Measurements from ENCODE around the gene YARS2. TPM values are rescaled to one million over a fixed set of nuclear protein-coding genes. Genes with fewer than 3 reads are reported as not detected.
A peak's percentile ranks its signal among the peaks of the same experiment; 100 is the strongest.
"Not testable (repeated sequence)": the region's sequence is repeated elsewhere in the genome, so short reads cannot be mapped to it uniquely, and the experiment has no call there.

Gene YARS2
- total RNA-seq, 5 donors from 2014 or later (not counting 1 experiment from before 2014, with no cell fraction given), result 14.8 to 20.4 (median 18.0) TPM

- ChIA-PET CTCF (interaction anchor here in 1 of 2 donors (0.7 kb wide), 1 partner anchor 494 kb away, joined by 4 read pairs; no protein-coding TSS in a partner anchor), POLR2A (interaction anchor here in 1 of 2 donors (0.6 kb wide), 1 partner anchor 21 kb away, joined by 7 read pairs; no protein-coding TSS in a partner anchor)
- H3K4me1 ChIP-seq (ENCODE audit: control insufficient read depth in 1 of 2, extremely low read depth in 1 of 2, insufficient read depth in 2 of 2, low read length in 2 of 2); ATAC-seq (replicated peaks in 1 of 4); H3K4me3 ChIP-seq (ENCODE audit: control insufficient read depth in 1 of 2, extremely low read depth in 1 of 2, low read length in 1 of 2); H3K27me3 ChIP-seq (replicated peaks in 1 of 2; ENCODE audit: control insufficient read depth in 2 of 2, extremely low read depth in 1 of 2, insufficient read depth in 2 of 2, low read length in 1 of 2); H3K9me3 ChIP-seq; H3K27ac Mint-ChIP-seq; DNase-seq; H3K27me3 Mint-ChIP-seq; H3K27ac ChIP-seq (ENCODE audit: low read length); H3K4me3 Mint-ChIP-seq; H3K4me1 Mint-ChIP-seq; H3K9me3 Mint-ChIP-seq: not testable (repeated sequence)
- WGBS (ENCODE audit: insufficient coverage), result 100% methylated on average over 3 of the region's 3 CpGs
- peaks cover 31% of the 10 kb centered on the region for H3K36me3 Mint-ChIP-seq
- peaks cover 4 to 32% of the 10 kb centered on the region in 2 donors for H3K36me3 ChIP-seq (ENCODE audit: control insufficient read depth in 2 of 2, extremely low read depth in 1 of 2, insufficient read depth in 1 of 2, low read length in 1 of 2)
These were observed 30.4 kb downstream of the YARS2 start for GRCh38 chr12:32725308-32725707.

- WGBS (ENCODE audit: insufficient coverage), result 100% methylated on average over 2 of the region's 2 CpGs
- Mint-ChIP-seq H3K9me3 (no peaks in the 10 kb centered on the region), H3K4me3 (no peak overlapping the region), H3K27ac (no peak overlapping the region), H3K4me1 (no peaks in the 10 kb centered on the region), H3K27me3 (no peaks in the 10 kb centered on the region), H3K36me3 (peaks cover 20% of the 10 kb centered on the region)
- ChIA-PET POLR2A (interaction anchor here in 1 of 2 donors (0.6 kb wide), 1 partner anchor 12 kb away, joined by 3 read pairs; no protein-coding TSS in a partner anchor), CTCF (no interaction called here)
- DNase-seq (no peak), ATAC-seq (replicated peaks in 1 of 4) (no peak)
- H3K4me1 ChIP-seq (ENCODE audit: control insufficient read depth in 1 of 2, extremely low read depth in 1 of 2, insufficient read depth in 2 of 2, low read length in 2 of 2), result no peaks in the 10 kb centered on the region
- H3K27ac ChIP-seq (ENCODE audit: low read length), result no peak overlapping the region
- H3K27me3 ChIP-seq (replicated peaks in 1 of 2; ENCODE audit: control insufficient read depth in 2 of 2, extremely low read depth in 1 of 2, insufficient read depth in 2 of 2, low read length in 1 of 2), result no peaks in the 10 kb centered on the region
- peaks cover 0 to 17% of the 10 kb centered on the region in 2 donors for H3K36me3 ChIP-seq (ENCODE audit: control insufficient read depth in 2 of 2, extremely low read depth in 1 of 2, insufficient read depth in 1 of 2, low read length in 1 of 2)
- no peaks in the 10 kb centered on the region for H3K9me3 ChIP-seq
- H3K4me3 ChIP-seq (ENCODE audit: control insufficient read depth in 1 of 2, extremely low read depth in 1 of 2, low read length in 1 of 2), result no peak overlapping the region
These were observed 36.8 kb downstream of the YARS2 start for GRCh38 chr12:32718926-32719325.

- Mint-ChIP-seq H3K27me3 (no peaks in the 10 kb centered on the region), H3K4me3 (no peak overlapping the region), H3K9me3 (no peaks in the 10 kb centered on the region), H3K27ac (no peak overlapping the region), H3K36me3 (peaks cover 31% of the 10 kb centered on the region), H3K4me1 (no peaks in the 10 kb centered on the region)
- no peaks in the 10 kb centered on the region for H3K4me1 ChIP-seq (ENCODE audit: control insufficient read depth in 1 of 2, extremely low read depth in 1 of 2, insufficient read depth in 2 of 2, low read length in 2 of 2)
- no peak for ATAC-seq (replicated peaks in 1 of 4)
- no peak for DNase-seq
- no peaks in the 10 kb centered on the region for H3K27me3 ChIP-seq (replicated peaks in 1 of 2; ENCODE audit: control insufficient read depth in 2 of 2, extremely low read depth in 1 of 2, insufficient read depth in 2 of 2, low read length in 1 of 2)
- no peak overlapping the region for H3K27ac ChIP-seq (ENCODE audit: low read length)
- WGBS (ENCODE audit: insufficient coverage), result no CpG with 5 or more reads among the region's 4 CpGs
- POLR2A ChIA-PET, result interaction anchor here in 1 of 2 donors (0.7 kb wide), 1 partner anchor 45 kb away, joined by 6 read pairs; no protein-coding TSS in a partner anchor
- no peak overlapping the region for H3K4me3 ChIP-seq (ENCODE audit: control insufficient read depth in 1 of 2, extremely low read depth in 1 of 2, low read length in 1 of 2)
- peaks cover 0 to 21% of the 10 kb centered on the region in 2 donors for H3K36me3 ChIP-seq (ENCODE audit: control insufficient read depth in 2 of 2, extremely low read depth in 1 of 2, insufficient read depth in 1 of 2, low read length in 1 of 2)
- no peaks in the 10 kb centered on the region for H3K9me3 ChIP-seq
- CTCF ChIA-PET, result interaction anchor here in 1 of 2 donors (0.7 to 0.9 kb wide), 2 partner anchors 8 to 10 kb away, joined by 3 read pairs; no protein-coding TSS in a partner anchor
These were observed 40.9 kb downstream of the YARS2 start for GRCh38 chr12:32714772-32715171.

GRCh38 chr12:32708926-32709325, 46.8 kb downstream of the YARS2 start:
- DNase-seq (no peak), ATAC-seq (replicated peaks in 1 of 4) (no peak)
- Histone ChIP-seq H3K36me3 (ENCODE audit: control insufficient read depth in 2 of 2, extremely low read depth in 1 of 2, insufficient read depth in 1 of 2, low read length in 1 of 2) (peaks cover 0 to 16% of the 10 kb centered on the region in 2 donors), H3K4me3 (ENCODE audit: control insufficient read depth in 1 of 2, extremely low read depth in 1 of 2, low read length in 1 of 2) (no peak overlapping the region), H3K27ac (ENCODE audit: low read length) (no peak overlapping the region), H3K9me3 (no peaks in the 10 kb centered on the region), H3K4me1 (ENCODE audit: control insufficient read depth in 1 of 2, extremely low read depth in 1 of 2, insufficient read depth in 2 of 2, low read length in 2 of 2) (no peaks in the 10 kb centered on the region), H3K27me3 (replicated peaks in 1 of 2; ENCODE audit: control insufficient read depth in 2 of 2, extremely low read depth in 1 of 2, insufficient read depth in 2 of 2, low read length in 1 of 2) (no peaks in the 10 kb centered on the region)
- ChIA-PET CTCF (interaction anchor here in 1 of 2 donors (1.0 kb wide), 1 partner anchor 40 kb away, joined by 3 read pairs; no protein-coding TSS in a partner anchor), POLR2A (no interaction called here)
- Mint-ChIP-seq H3K4me3 (no peak overlapping the region), H3K36me3 (peaks cover 31% of the 10 kb centered on the region), H3K9me3 (no peaks in the 10 kb centered on the region), H3K27ac (no peak overlapping the region), H3K4me1 (peaks cover 0 to 6% (median 0%) of the 10 kb centered on the region in 3 donors), H3K27me3 (no peaks in the 10 kb centered on the region)
- WGBS (ENCODE audit: insufficient coverage), result no CpG with 5 or more reads among the region's 2 CpGs

GRCh38 chr12:32706335-32707024, 49.2 kb downstream of the YARS2 start:
- Mint-ChIP-seq H3K27ac (peak overlapping the region in 1 of 2 donors; percentile 6), H3K27me3 (no peaks in the 10 kb centered on the region), H3K36me3 (peaks cover 33% of the 10 kb centered on the region), H3K9me3 (no peaks in the 10 kb centered on the region), H3K4me3 (no peak overlapping the region), H3K4me1 (peaks cover 0 to 6% (median 3%) of the 10 kb centered on the region in 3 donors)
- DNase-seq (no peak), ATAC-seq (replicated peaks in 1 of 4) (no peak)
- Histone ChIP-seq H3K36me3 (ENCODE audit: control insufficient read depth in 2 of 2, extremely low read depth in 1 of 2, insufficient read depth in 1 of 2, low read length in 1 of 2) (peaks cover 3 to 8% of the 10 kb centered on the region in 2 donors), H3K27me3 (replicated peaks in 1 of 2; ENCODE audit: control insufficient read depth in 2 of 2, extremely low read depth in 1 of 2, insufficient read depth in 2 of 2, low read length in 1 of 2) (no peaks in the 10 kb centered on the region), H3K27ac (ENCODE audit: low read length) (no peak overlapping the region), H3K4me1 (ENCODE audit: control insufficient read depth in 1 of 2, extremely low read depth in 1 of 2, insufficient read depth in 2 of 2, low read length in 2 of 2) (no peaks in the 10 kb centered on the region), H3K4me3 (ENCODE audit: control insufficient read depth in 1 of 2, extremely low read depth in 1 of 2, low read length in 1 of 2) (no peak overlapping the region), H3K9me3 (no peaks in the 10 kb centered on the region)
- ChIA-PET POLR2A (interaction anchor here (0.7 kb wide), 2 partner anchors 15 to 20 kb away, joined by 3 read pairs; no protein-coding TSS in a partner anchor), CTCF (interaction anchor here in 1 of 2 donors (1.0 kb wide), 1 partner anchor 28 kb away, joined by 4 read pairs; the partner anchor contains the start of gene DNM1L)
- no CpG with 5 or more reads among the region's 2 CpGs for WGBS (ENCODE audit: insufficient coverage)

- H3K27ac ChIP-seq (ENCODE audit: low read length), result no peak overlapping the region
- Mint-ChIP-seq H3K36me3 (peaks cover 30% of the 10 kb centered on the region), H3K4me1 (peaks cover 0 to 6% (median 3%) of the 10 kb centered on the region in 3 donors), H3K27me3 (no peaks in the 10 kb centered on the region), H3K27ac (no peak overlapping the region), H3K9me3 (no peaks in the 10 kb centered on the region), H3K4me3 (no peak overlapping the region)
- DNase-seq (no peak), ATAC-seq (replicated peaks in 1 of 4) (no peak)
- no peak overlapping the region for H3K4me3 ChIP-seq (ENCODE audit: control insufficient read depth in 1 of 2, extremely low read depth in 1 of 2, low read length in 1 of 2)
- no peaks in the 10 kb centered on the region for H3K27me3 ChIP-seq (replicated peaks in 1 of 2; ENCODE audit: control insufficient read depth in 2 of 2, extremely low read depth in 1 of 2, insufficient read depth in 2 of 2, low read length in 1 of 2)
- H3K4me1 ChIP-seq (ENCODE audit: control insufficient read depth in 1 of 2, extremely low read depth in 1 of 2, insufficient read depth in 2 of 2, low read length in 2 of 2), result no peaks in the 10 kb centered on the region
- ChIA-PET POLR2A (interaction anchor here in 1 of 2 donors (0.7 kb wide), 1 partner anchor 20 kb away, joined by 3 read pairs; no protein-coding TSS in a partner anchor), CTCF (interaction anchor here in 1 of 2 donors (1.0 kb wide), 1 partner anchor 27 kb away, joined by 4 read pairs; the partner anchor contains the start of gene DNM1L)
- H3K9me3 ChIP-seq, result no peaks in the 10 kb centered on the region
- peaks cover 1 to 3% of the 10 kb centered on the region in 2 donors for H3K36me3 ChIP-seq (ENCODE audit: control insufficient read depth in 2 of 2, extremely low read depth in 1 of 2, insufficient read depth in 1 of 2, low read length in 1 of 2)
These were observed 49.9 kb downstream of the YARS2 start for GRCh38 chr12:32705783-32706182.

Data from T-cell (primary cell).